ENCODE data around the gene HTR6. TPM values are rescaled to one million over a fixed set of nuclear protein-coding genes. Genes with fewer than 3 reads are reported as not detected.
"Not testable (repeated sequence)": the region's sequence is repeated elsewhere in the genome, so short reads cannot be mapped to it uniquely, and the experiment has no call there.

Gene HTR6
- total RNA-seq, 4 donors from 2014 or later = not detected

- Histone ChIP-seq H3K27ac (no peak overlapping the region), H3K4me1 (peaks cover 10 to 15% (median 12%) of the 10 kb centered on the region in 4 donors), H3K9me3 (no peaks in the 10 kb centered on the region), H3K27me3 (no peaks in the 10 kb centered on the region), H3K4me3 (no peak overlapping the region), H3K36me3 (no peaks in the 10 kb centered on the region)
- intact Hi-C loops (cut with DNase I; ENCODE audit: low total_unique reads) = no loop called here
- DNase-seq = no peak
- TF ChIP-seq EP300 (IDR thresholded peaks at IDR 0.05; ENCODE audit: low read depth) (no peak), POLR2A (IDR thresholded peaks at IDR 0.05) (no peak), CTCF (IDR thresholded peaks at IDR 0.05) (no peak), POLR2AphosphoS5 (IDR thresholded peaks at IDR 0.05) (no peak)
- in situ Hi-C loops (cut with MboI; ENCODE audit: low pct_ligation_motif_present in 1 of 4, low pct_unique_long_range_greater_than_20kb in 1 of 4, low sequenced_read_pairs in 3 of 4) = no loop called here
- WGBS, 2 donors (ENCODE audit: low coverage in 1 of 2) = 88% methylated on average over 4 of the region's 4 CpGs; no CpG with 5 or more reads in 1 of the 2 donors
Measured at GRCh38 chr1:19635646-19636045, 29.0 kb upstream of the HTR6 start.

GRCh38 chr1:19636065-19636464, 28.6 kb upstream of the HTR6 start:
- no peak for DNase-seq
- no peak overlapping the region for H3K27ac ChIP-seq
- TF ChIP-seq POLR2A (IDR thresholded peaks at IDR 0.05) = no peak
- no peak for TF ChIP-seq EP300 (IDR thresholded peaks at IDR 0.05; ENCODE audit: low read depth)
- 84 to 88% methylated on average over 3 to 5 of the region's 5 CpGs for WGBS, 2 donors (ENCODE audit: low coverage in 1 of 2)
- intact Hi-C loops (cut with DNase I; ENCODE audit: low total_unique reads) = no loop called here
- no peak overlapping the region for H3K4me3 ChIP-seq
- H3K9me3 ChIP-seq = no peaks in the 10 kb centered on the region
- no peaks in the 10 kb centered on the region for H3K27me3 ChIP-seq
- peaks cover 12 to 18% (median 15%) of the 10 kb centered on the region in 4 donors for H3K4me1 ChIP-seq
- in situ Hi-C loops (cut with MboI; ENCODE audit: low pct_ligation_motif_present in 1 of 4, low pct_unique_long_range_greater_than_20kb in 1 of 4, low sequenced_read_pairs in 3 of 4) = no loop called here
- H3K36me3 ChIP-seq = no peaks in the 10 kb centered on the region

- H3K27ac ChIP-seq; H3K36me3 ChIP-seq; H3K27me3 ChIP-seq; intact Hi-C loops (cut with DNase I; ENCODE audit: low total_unique reads); H3K9me3 ChIP-seq; in situ Hi-C loops (cut with MboI; ENCODE audit: low pct_ligation_motif_present in 1 of 4, low pct_unique_long_range_greater_than_20kb in 1 of 4, low sequenced_read_pairs in 3 of 4); DNase-seq; H3K4me3 ChIP-seq: not testable (repeated sequence)
- WGBS, 2 donors (ENCODE audit: low coverage in 1 of 2) = 83 to 95% methylated on average over 7 to 10 of the region's 10 CpGs
- H3K4me1 ChIP-seq = peaks cover 12 to 21% (median 19%) of the 10 kb centered on the region in 4 donors
Measured at GRCh38 chr1:19636749-19637148, 27.9 kb upstream of the HTR6 start.

GRCh38 chr1:19637606-19638005, 27.1 kb upstream of the HTR6 start:
- TF ChIP-seq CTCF (IDR thresholded peaks at IDR 0.05) (no peak), POLR2AphosphoS5 (IDR thresholded peaks at IDR 0.05) (no peak), POLR2A (IDR thresholded peaks at IDR 0.05) (no peak)
- H3K27me3 ChIP-seq = no peaks in the 10 kb centered on the region
- H3K9me3 ChIP-seq = no peaks in the 10 kb centered on the region
- no peaks in the 10 kb centered on the region for H3K36me3 ChIP-seq
- H3K4me1 ChIP-seq = peaks cover 12 to 24% (median 20%) of the 10 kb centered on the region in 4 donors
- in situ Hi-C loops (cut with MboI; ENCODE audit: low pct_ligation_motif_present in 1 of 4, low pct_unique_long_range_greater_than_20kb in 1 of 4, low sequenced_read_pairs in 3 of 4) = no loop called here
- intact Hi-C loops (cut with DNase I; ENCODE audit: low total_unique reads) = no loop called here
- no peak overlapping the region for H3K27ac ChIP-seq
- DNase-seq = no peak
- WGBS, 2 donors (ENCODE audit: low coverage in 1 of 2) = 77 to 87% methylated on average over 9 to 10 of the region's 10 CpGs
- no peak overlapping the region for H3K4me3 ChIP-seq

- 66 to 74% methylated on average over 6 to 10 of the region's 10 CpGs for WGBS, 2 donors (ENCODE audit: low coverage in 1 of 2)
- H3K36me3 ChIP-seq; H3K9me3 ChIP-seq; H3K27me3 ChIP-seq; DNase-seq; intact Hi-C loops (cut with DNase I; ENCODE audit: low total_unique reads); H3K4me3 ChIP-seq; in situ Hi-C loops (cut with MboI; ENCODE audit: low pct_ligation_motif_present in 1 of 4, low pct_unique_long_range_greater_than_20kb in 1 of 4, low sequenced_read_pairs in 3 of 4): not testable (repeated sequence)
- Histone ChIP-seq H3K27ac (peak overlapping the region; percentile 75 to 86 (median 82)), H3K4me1 (peaks cover 12 to 36% (median 32%) of the 10 kb centered on the region in 4 donors)
Measured at GRCh38 chr1:19639228-19639627, 25.4 kb upstream of the HTR6 start.

- H3K4me1 ChIP-seq = peaks cover 12 to 36% (median 32%) of the 10 kb centered on the region in 4 donors
- no peaks in the 10 kb centered on the region for H3K9me3 ChIP-seq
- H3K27me3 ChIP-seq = no peaks in the 10 kb centered on the region
- WGBS, 2 donors (ENCODE audit: low coverage in 1 of 2) = 45% methylated on average over 3 of the region's 3 CpGs; no CpG with 5 or more reads in 1 of the 2 donors
- H3K4me3 ChIP-seq = no peak overlapping the region
- H3K36me3 ChIP-seq = no peaks in the 10 kb centered on the region
- DNase-seq = peak; percentile 58
- intact Hi-C loops (cut with DNase I; ENCODE audit: low total_unique reads) (loop anchor here (5.0 kb wide), 1 partner anchor 158 kb away; no protein-coding TSS in a partner anchor), in situ Hi-C loops (cut with MboI; ENCODE audit: low pct_ligation_motif_present in 1 of 4, low pct_unique_long_range_greater_than_20kb in 1 of 4, low sequenced_read_pairs in 3 of 4) (no loop called here)
- H3K27ac ChIP-seq = peak overlapping the region; percentile 75 to 86 (median 82)
- TF ChIP-seq CTCF (IDR thresholded peaks at IDR 0.05) (no peak), POLR2AphosphoS5 (IDR thresholded peaks at IDR 0.05) (peak in 1 of 3 donors; percentile 45), POLR2A (IDR thresholded peaks at IDR 0.05) (no peak), EP300 (IDR thresholded peaks at IDR 0.05; ENCODE audit: low read depth) (no peak)
Measured at GRCh38 chr1:19639999-19640362, 24.7 kb upstream of the HTR6 start.
